ENCODE results near the gene MAN2B1. TPM values are rescaled to one million over a fixed set of nuclear protein-coding genes. Genes with fewer than 3 reads are reported as not detected.
A peak's percentile ranks its signal among the peaks of the same experiment; 100 is the strongest.

The MAN2B1 gene
- total RNA-seq, 2 experiments from 2014 or later, result 127 to 135 TPM

DNA sequence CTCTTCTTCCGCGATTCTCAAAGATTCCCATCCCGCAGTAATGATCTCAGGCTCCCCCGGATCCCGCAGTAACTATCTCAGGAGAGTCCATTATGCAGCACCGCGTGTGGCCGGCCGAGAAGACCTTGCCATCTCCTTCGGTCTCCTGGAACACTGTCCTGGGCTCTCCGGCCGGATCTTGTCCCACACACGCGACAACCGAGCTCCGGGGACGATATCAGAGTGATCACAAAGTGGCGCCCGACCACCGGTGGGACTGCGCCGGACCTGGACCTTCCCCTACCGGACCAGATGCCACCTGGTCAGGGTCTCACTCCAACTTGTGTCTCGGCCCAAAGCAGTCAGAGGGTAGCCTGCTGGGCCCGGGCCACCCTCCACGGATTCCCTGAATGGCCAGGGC lies 24.0 kb downstream of the MAN2B1 start:
- ChIA-PET POLR2A (no interaction called here), CTCF (no interaction called here)
- Mint-ChIP-seq H3K27ac (no peak overlapping the region), H3K4me3 (no peak overlapping the region), H3K27me3 (no peaks in the 10 kb centered on the region), H3K9me3 (no peaks in the 10 kb centered on the region), H3K4me1 (ENCODE audit: low read depth) (peaks cover 14% of the 10 kb centered on the region), H3K36me3 (ENCODE audit: low read depth) (peaks cover 27% of the 10 kb centered on the region)
- ATAC-seq (no peak), DNase-seq (no peak)
- intact Hi-C loops (cut with micrococcal nuclease), result no loop called here
- TF ChIP-seq, protein P1, sequence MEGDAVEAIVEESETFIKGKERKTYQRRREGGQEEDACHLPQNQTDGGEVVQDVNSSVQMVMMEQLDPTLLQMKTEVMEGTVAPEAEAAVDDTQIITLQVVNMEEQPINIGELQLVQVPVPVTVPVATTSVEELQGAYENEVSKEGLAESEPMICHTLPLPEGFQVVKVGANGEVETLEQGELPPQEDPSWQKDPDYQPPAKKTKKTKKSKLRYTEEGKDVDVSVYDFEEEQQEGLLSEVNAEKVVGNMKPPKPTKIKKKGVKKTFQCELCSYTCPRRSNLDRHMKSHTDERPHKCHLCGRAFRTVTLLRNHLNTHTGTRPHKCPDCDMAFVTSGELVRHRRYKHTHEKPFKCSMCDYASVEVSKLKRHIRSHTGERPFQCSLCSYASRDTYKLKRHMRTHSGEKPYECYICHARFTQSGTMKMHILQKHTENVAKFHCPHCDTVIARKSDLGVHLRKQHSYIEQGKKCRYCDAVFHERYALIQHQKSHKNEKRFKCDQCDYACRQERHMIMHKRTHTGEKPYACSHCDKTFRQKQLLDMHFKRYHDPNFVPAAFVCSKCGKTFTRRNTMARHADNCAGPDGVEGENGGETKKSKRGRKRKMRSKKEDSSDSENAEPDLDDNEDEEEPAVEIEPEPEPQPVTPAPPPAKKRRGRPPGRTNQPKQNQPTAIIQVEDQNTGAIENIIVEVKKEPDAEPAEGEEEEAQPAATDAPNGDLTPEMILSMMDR (IDR thresholded peaks at IDR 0.05), result no peak

DNA sequence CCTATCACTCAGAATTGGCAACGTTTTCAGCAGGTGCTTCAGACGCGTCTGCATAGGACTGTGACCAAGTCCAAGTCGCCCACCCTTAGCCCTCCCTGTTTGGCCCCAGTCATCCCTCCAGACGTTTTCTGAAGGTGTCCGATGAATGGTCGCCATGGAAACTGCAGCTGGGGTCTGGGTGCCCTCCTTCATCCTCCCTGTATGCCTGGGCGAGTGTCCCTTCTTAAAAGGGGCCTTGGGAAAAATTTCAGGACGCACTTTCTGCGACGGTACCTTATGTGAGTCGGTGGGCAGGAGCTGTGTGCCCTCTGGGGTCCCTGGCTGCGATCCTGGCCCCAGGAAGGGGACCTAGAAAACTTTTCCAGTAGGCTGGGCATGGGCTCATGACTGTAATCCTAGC lies 25.1 kb downstream of the MAN2B1 start:
- Mint-ChIP-seq H3K4me1 (ENCODE audit: low read depth) (peaks cover 18% of the 10 kb centered on the region), H3K27ac (no peak overlapping the region), H3K36me3 (ENCODE audit: low read depth) (peaks cover 26% of the 10 kb centered on the region), H3K27me3 (no peaks in the 10 kb centered on the region), H3K4me3 (no peak overlapping the region), H3K9me3 (no peaks in the 10 kb centered on the region)
- DNase-seq, result no peak
- POLR2A ChIA-PET, result interaction anchor here (0.7 kb wide), 1 partner anchor 20 kb away, joined by 3 read pairs; no protein-coding TSS in a partner anchor
- no peak for ATAC-seq
- TF ChIP-seq, protein P1 (IDR thresholded peaks at IDR 0.05), result no peak
- intact Hi-C loops (cut with micrococcal nuclease), result no loop called here
- CTCF ChIA-PET, result interaction anchor here (0.7 kb wide), 3 partner anchors 7 to 35 kb away, joined by 3 read pairs; no protein-coding TSS in a partner anchor

DNA sequence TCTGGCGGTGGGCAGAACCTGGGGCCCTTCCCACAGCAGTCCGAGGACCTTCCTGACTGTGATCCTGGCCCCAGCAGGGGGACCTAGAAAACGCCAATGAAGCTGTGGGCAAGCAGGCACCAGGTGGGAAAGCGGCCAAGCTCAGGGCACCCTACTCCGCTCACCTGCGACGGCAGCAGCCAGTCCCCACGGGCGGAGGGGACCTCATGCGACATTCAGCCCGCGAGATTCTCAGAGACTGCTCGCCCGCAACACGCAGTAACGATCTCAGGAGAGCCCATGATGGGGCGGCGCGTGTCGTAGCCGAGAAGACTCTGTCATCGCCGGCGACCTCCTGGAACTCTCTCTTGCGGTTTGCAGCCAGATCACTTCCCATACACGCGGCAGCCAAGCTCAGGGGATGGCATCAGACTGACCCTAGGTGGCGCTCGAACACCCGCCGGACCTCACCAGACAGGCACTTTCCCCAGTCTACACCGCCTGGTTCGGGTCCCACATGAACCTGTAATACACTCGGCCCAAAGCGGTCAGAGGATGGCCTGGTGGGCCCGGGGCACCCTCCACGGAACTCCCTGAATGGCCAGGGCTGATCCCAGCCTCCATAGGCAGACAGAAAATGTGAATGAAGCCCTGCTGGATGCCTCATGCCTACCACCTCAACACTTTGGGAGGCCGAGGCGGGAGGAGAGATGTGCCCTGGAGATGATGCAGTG lies 26.5 kb downstream of the MAN2B1 start:
- Mint-ChIP-seq H3K9me3 (no peaks in the 10 kb centered on the region), H3K4me1 (ENCODE audit: low read depth) (peaks cover 23% of the 10 kb centered on the region), H3K36me3 (ENCODE audit: low read depth) (peaks cover 28% of the 10 kb centered on the region), H3K27me3 (no peaks in the 10 kb centered on the region), H3K4me3 (peak overlapping the region; percentile 73), H3K27ac (peak overlapping the region; percentile 84)
- TF ChIP-seq, protein P1 (IDR thresholded peaks at IDR 0.05), result peak; percentile 89
- CTCF ChIA-PET, result interaction anchor here (0.7 to 2.2 kb wide), 21 partner anchors 9 to 957 kb away, joined by 3 to 13 read pairs (median 3); partner anchors contain the start of genes MAN2B1, WDR83, ZNF490 and ZNF791
- DNase-seq (peak; percentile 96), ATAC-seq (peak; percentile 93)
- intact Hi-C loops (cut with micrococcal nuclease), result no loop called here
- POLR2A ChIA-PET, result interaction anchor here (1.0 to 1.7 kb wide), 12 partner anchors 9 to 455 kb away, joined by 3 to 7 read pairs (median 4); a partner anchor contains a TSS

DNA sequence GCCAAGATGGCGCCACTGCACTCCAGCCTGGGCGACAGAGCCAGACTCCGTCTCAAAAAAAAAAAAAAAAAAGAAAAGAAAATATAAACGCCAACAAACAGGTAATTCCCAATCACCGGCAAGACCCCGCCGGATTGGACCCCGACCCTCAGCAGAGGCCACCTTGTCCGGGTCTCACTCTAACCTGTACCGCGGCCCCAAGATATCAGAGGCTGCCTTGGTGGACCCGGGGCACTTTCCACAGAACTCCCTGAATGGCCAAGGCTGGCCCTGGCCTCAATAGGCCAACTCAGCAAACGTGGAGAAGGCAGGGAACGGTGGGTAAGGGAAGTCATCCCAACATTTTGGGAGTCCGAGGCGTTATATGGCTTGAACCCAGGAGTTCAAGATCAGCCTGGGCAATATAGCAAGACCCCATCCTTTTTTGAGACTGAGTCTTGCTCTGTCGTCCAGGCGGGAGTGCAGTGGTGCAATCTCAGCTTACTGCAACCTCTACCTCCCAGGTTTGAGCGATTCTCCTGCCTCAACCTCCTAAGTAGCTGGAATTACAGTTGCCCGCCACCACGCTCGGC lies 27.8 kb downstream of the MAN2B1 start:
- Mint-ChIP-seq H3K9me3 (no peaks in the 10 kb centered on the region), H3K27me3 (no peaks in the 10 kb centered on the region), H3K4me1 (ENCODE audit: low read depth) (peaks cover 25% of the 10 kb centered on the region), H3K27ac (no peak overlapping the region), H3K36me3 (ENCODE audit: low read depth) (peaks cover 35% of the 10 kb centered on the region), H3K4me3 (no peak overlapping the region)
- CTCF ChIA-PET, result interaction anchor here (1.2 to 2.2 kb wide), 4 partner anchors 11 to 75 kb away, joined by 3 to 13 read pairs (median 8); partner anchors contain the start of genes MAN2B1 and WDR83
- ATAC-seq (no peak), DNase-seq (no peak)
- TF ChIP-seq, protein P1 (IDR thresholded peaks at IDR 0.05), result no peak
- intact Hi-C loops (cut with micrococcal nuclease), result no loop called here
- POLR2A ChIA-PET, result interaction anchor here (1.7 kb wide), 1 partner anchor 15 kb away, joined by 7 read pairs; no protein-coding TSS in a partner anchor

DNA sequence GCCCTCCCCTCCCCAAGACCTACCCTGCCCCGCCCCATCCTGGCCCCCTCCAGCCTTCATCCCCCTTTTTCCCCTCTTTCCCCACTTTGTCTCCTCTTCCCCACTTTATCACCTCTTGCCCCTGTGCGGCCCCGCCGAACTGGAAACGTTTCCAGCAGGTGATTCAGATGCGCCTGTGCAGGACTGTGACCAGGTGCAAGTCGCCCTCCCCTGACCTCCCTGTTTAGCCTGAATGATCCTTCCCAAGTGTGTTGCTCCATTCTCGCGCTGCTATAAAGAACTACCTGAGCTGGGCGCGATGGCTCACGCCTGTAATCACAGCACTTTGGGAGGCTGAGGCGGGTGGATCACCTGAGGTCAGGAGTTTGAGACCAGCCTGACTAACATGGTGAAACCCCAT lies 29.9 kb downstream of the MAN2B1 start:
- ChIA-PET POLR2A (interaction anchor here (0.6 kb wide), 1 partner anchor 1902 kb away, joined by 4 read pairs; no protein-coding TSS in a partner anchor), CTCF (no interaction called here)
- DNase-seq (no peak), ATAC-seq (no peak)
- Mint-ChIP-seq H3K27ac (no peak overlapping the region), H3K36me3 (ENCODE audit: low read depth) (peaks cover 41% of the 10 kb centered on the region), H3K4me1 (ENCODE audit: low read depth) (peaks cover 25% of the 10 kb centered on the region), H3K4me3 (no peak overlapping the region), H3K27me3 (no peaks in the 10 kb centered on the region), H3K9me3 (no peaks in the 10 kb centered on the region)
- TF ChIP-seq, protein P1 (IDR thresholded peaks at IDR 0.05), result no peak
- intact Hi-C loops (cut with micrococcal nuclease), result no loop called here

Measured in activated CD8-positive, alpha-beta T cell treated with anti-CD3 and anti-CD28 coated beads for 36 hours (primary cell).